ENCODE measurements around the gene NRG3.
"Not testable (repeated sequence)": the region's sequence is repeated elsewhere in the genome, so short reads cannot be mapped to it uniquely, and the experiment has no call there.

NRG3 gene

GRCh38 chr10:82943142-82943541 lies 1068.1 kb downstream of the NRG3 start:
- Histone ChIP-seq H3K4me3 (ENCODE audit: insufficient read depth, low read depth, low read length, poor library complexity, severe bottlenecking) (no peak overlapping the region), H3K4me1 (ENCODE audit: control insufficient read depth, insufficient read depth, low read length, poor library complexity, severe bottlenecking) (no peaks in the 10 kb centered on the region)
- DNase-seq, result no peak

GRCh38 chr10:82949816-82950575 lies 1075.0 kb downstream of the NRG3 start:
- H3K36me3 ChIP-seq (ENCODE audit: control insufficient read depth, insufficient read depth, low read length), result no peaks in the 10 kb centered on the region
- H3K27me3 ChIP-seq (replicated peaks; ENCODE audit: control insufficient read depth, insufficient read depth, low read length, poor library complexity, severe bottlenecking), result no peaks in the 10 kb centered on the region
- DNase-seq, result no peak
- H3K4me1 ChIP-seq (ENCODE audit: control insufficient read depth, insufficient read depth, low read length, poor library complexity, severe bottlenecking), result no peaks in the 10 kb centered on the region
- H3K27ac ChIP-seq (ENCODE audit: insufficient read depth, low read length, poor library complexity, severe bottlenecking), result no peak overlapping the region
- no peak overlapping the region for H3K4me3 ChIP-seq (ENCODE audit: insufficient read depth, low read depth, low read length, poor library complexity, severe bottlenecking)
- H3K9me3 ChIP-seq (ENCODE audit: control insufficient read depth, low read length), result peaks cover 3% of the 10 kb centered on the region

More at GRCh38 chr10:82943142-82943541, 1068.1 kb downstream of the NRG3 start:
- Histone ChIP-seq H3K36me3 (ENCODE audit: control insufficient read depth, insufficient read depth, low read length) (no peaks in the 10 kb centered on the region), H3K9me3 (ENCODE audit: control insufficient read depth, low read length) (peaks cover 3% of the 10 kb centered on the region), H3K27ac (ENCODE audit: insufficient read depth, low read length, poor library complexity, severe bottlenecking) (no peak overlapping the region), H3K27me3 (replicated peaks; ENCODE audit: control insufficient read depth, insufficient read depth, low read length, poor library complexity, severe bottlenecking) (no peaks in the 10 kb centered on the region)

DNA sequence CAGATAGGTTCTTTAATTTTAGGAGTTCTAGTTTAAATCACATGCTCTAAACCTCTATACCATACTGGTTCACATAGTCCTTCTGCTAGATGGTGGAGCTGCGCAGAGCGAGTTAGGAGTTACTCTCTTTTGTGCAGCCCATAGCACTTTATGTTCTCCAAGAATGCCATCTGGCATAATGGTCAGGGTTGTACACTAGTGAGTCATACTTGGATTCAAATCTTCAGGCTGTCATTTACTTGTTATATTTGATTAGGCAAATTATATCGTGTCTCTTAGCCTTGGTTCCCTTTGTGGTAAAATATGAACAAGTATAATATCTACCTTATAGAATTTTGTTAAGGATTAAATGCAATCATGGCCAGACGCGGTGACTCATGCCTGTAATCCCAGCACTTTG lies 1078.3 kb downstream of the NRG3 start:
- no peaks in the 10 kb centered on the region for H3K27me3 ChIP-seq (replicated peaks; ENCODE audit: control insufficient read depth, insufficient read depth, low read length, poor library complexity, severe bottlenecking)
- no peaks in the 10 kb centered on the region for H3K9me3 ChIP-seq (ENCODE audit: control insufficient read depth, low read length)
- H3K4me3 ChIP-seq (ENCODE audit: insufficient read depth, low read depth, low read length, poor library complexity, severe bottlenecking), result no peak overlapping the region
- H3K27ac ChIP-seq (ENCODE audit: insufficient read depth, low read length, poor library complexity, severe bottlenecking), result no peak overlapping the region
- H3K36me3 ChIP-seq (ENCODE audit: control insufficient read depth, insufficient read depth, low read length), result no peaks in the 10 kb centered on the region
- no peak for DNase-seq
- no peaks in the 10 kb centered on the region for H3K4me1 ChIP-seq (ENCODE audit: control insufficient read depth, insufficient read depth, low read length, poor library complexity, severe bottlenecking)

GRCh38 chr10:82953909-82954308 lies 1078.9 kb downstream of the NRG3 start:
- H3K4me1 ChIP-seq (ENCODE audit: control insufficient read depth, insufficient read depth, low read length, poor library complexity, severe bottlenecking), result no peaks in the 10 kb centered on the region
- no peaks in the 10 kb centered on the region for H3K36me3 ChIP-seq (ENCODE audit: control insufficient read depth, insufficient read depth, low read length)
- no peaks in the 10 kb centered on the region for H3K9me3 ChIP-seq (ENCODE audit: control insufficient read depth, low read length)
- no peak for DNase-seq
- no peak overlapping the region for H3K27ac ChIP-seq (ENCODE audit: insufficient read depth, low read length, poor library complexity, severe bottlenecking)
- H3K27me3 ChIP-seq (replicated peaks; ENCODE audit: control insufficient read depth, insufficient read depth, low read length, poor library complexity, severe bottlenecking), result no peaks in the 10 kb centered on the region
- H3K4me3 ChIP-seq (ENCODE audit: insufficient read depth, low read depth, low read length, poor library complexity, severe bottlenecking), result no peak overlapping the region

GRCh38 chr10:82960421-82961060 lies 1085.5 kb downstream of the NRG3 start:
- DNase-seq; H3K4me1 ChIP-seq (ENCODE audit: control insufficient read depth, insufficient read depth, low read length, poor library complexity, severe bottlenecking); H3K9me3 ChIP-seq (ENCODE audit: control insufficient read depth, low read length); H3K4me3 ChIP-seq (ENCODE audit: insufficient read depth, low read depth, low read length, poor library complexity, severe bottlenecking); H3K27me3 ChIP-seq (replicated peaks; ENCODE audit: control insufficient read depth, insufficient read depth, low read length, poor library complexity, severe bottlenecking); H3K36me3 ChIP-seq (ENCODE audit: control insufficient read depth, insufficient read depth, low read length); H3K27ac ChIP-seq (ENCODE audit: insufficient read depth, low read length, poor library complexity, severe bottlenecking): not testable (repeated sequence)

DNA sequence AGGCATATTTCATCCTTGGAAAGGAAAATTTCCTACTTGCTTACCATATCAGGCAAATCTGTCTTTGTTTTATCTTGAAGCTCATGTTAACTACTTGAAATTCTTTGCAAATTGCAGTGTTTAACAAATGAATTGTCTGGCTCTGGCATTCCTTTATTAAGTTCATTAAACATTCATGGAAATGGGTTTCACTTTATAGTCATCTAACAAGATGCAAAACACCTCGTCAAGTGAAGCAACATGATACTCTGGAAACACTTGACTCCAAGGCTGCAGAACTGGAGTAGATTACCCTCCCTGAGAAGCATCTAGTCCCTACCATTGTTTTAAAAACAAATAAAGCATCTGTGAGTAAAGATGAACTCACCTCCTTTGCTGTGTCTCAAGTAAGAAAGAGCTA lies 1086.9 kb downstream of the NRG3 start:
- DNase-seq, result no peak
- no peaks in the 10 kb centered on the region for H3K27me3 ChIP-seq (replicated peaks; ENCODE audit: control insufficient read depth, insufficient read depth, low read length, poor library complexity, severe bottlenecking)
- no peaks in the 10 kb centered on the region for H3K36me3 ChIP-seq (ENCODE audit: control insufficient read depth, insufficient read depth, low read length)
- H3K4me3 ChIP-seq (ENCODE audit: insufficient read depth, low read depth, low read length, poor library complexity, severe bottlenecking), result no peak overlapping the region
- no peaks in the 10 kb centered on the region for H3K4me1 ChIP-seq (ENCODE audit: control insufficient read depth, insufficient read depth, low read length, poor library complexity, severe bottlenecking)
- H3K9me3 ChIP-seq (ENCODE audit: control insufficient read depth, low read length), result no peaks in the 10 kb centered on the region
- H3K27ac ChIP-seq (ENCODE audit: insufficient read depth, low read length, poor library complexity, severe bottlenecking), result no peak overlapping the region

DNA sequence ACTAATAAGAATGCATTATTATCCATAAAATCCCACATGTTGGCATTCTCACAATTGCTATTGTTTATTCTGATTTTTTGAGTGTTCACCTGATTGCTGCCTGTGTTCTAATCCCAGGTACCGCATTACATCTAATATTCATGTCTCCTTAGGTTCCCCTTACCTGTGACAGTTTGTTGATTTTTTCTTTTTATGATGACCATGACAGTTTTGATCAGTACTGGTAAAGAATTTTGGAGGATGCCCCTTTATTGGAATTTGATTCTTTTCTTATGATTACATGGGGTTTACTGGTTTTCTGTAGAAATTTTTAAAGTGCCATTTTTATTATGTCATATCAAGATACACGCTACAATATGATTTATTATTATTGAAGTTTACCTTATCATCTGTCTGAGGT lies 1091.1 kb downstream of the NRG3 start:
- Histone ChIP-seq H3K4me1 (ENCODE audit: control insufficient read depth, insufficient read depth, low read length, poor library complexity, severe bottlenecking) (no peaks in the 10 kb centered on the region), H3K4me3 (ENCODE audit: insufficient read depth, low read depth, low read length, poor library complexity, severe bottlenecking) (no peak overlapping the region), H3K27ac (ENCODE audit: insufficient read depth, low read length, poor library complexity, severe bottlenecking) (no peak overlapping the region), H3K9me3 (ENCODE audit: control insufficient read depth, low read length) (no peaks in the 10 kb centered on the region), H3K36me3 (ENCODE audit: control insufficient read depth, insufficient read depth, low read length) (no peaks in the 10 kb centered on the region), H3K27me3 (replicated peaks; ENCODE audit: control insufficient read depth, insufficient read depth, low read length, poor library complexity, severe bottlenecking) (no peaks in the 10 kb centered on the region)
- DNase-seq, result no peak

GRCh38 chr10:82968533-82968932 lies 1093.5 kb downstream of the NRG3 start:
- Histone ChIP-seq H3K9me3 (ENCODE audit: control insufficient read depth, low read length) (no peaks in the 10 kb centered on the region), H3K4me1 (ENCODE audit: control insufficient read depth, insufficient read depth, low read length, poor library complexity, severe bottlenecking) (no peaks in the 10 kb centered on the region), H3K36me3 (ENCODE audit: control insufficient read depth, insufficient read depth, low read length) (no peaks in the 10 kb centered on the region), H3K27ac (ENCODE audit: insufficient read depth, low read length, poor library complexity, severe bottlenecking) (no peak overlapping the region), H3K4me3 (ENCODE audit: insufficient read depth, low read depth, low read length, poor library complexity, severe bottlenecking) (no peak overlapping the region), H3K27me3 (replicated peaks; ENCODE audit: control insufficient read depth, insufficient read depth, low read length, poor library complexity, severe bottlenecking) (no peaks in the 10 kb centered on the region)
- no peak for DNase-seq

DNA sequence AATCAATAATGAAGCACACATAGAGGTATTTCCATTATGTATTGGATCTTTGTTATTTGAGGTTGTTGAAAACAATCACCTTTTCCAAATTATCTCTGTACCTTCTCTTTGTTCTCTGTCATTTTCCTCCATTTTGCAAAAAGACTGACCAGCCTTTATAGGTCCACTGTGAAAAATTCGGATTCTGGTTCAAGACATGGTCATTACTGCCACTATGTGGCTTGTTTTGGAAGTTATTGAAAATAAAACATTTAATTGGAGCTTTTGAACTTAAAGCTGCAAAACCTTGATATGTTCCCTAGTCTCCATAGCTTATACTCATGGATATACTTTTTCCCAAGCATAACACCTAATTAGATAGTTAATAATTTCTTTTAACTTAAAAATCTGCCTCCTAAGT lies 1094.4 kb downstream of the NRG3 start:
- H3K27me3 ChIP-seq (replicated peaks; ENCODE audit: control insufficient read depth, insufficient read depth, low read length, poor library complexity, severe bottlenecking), result no peaks in the 10 kb centered on the region
- no peaks in the 10 kb centered on the region for H3K9me3 ChIP-seq (ENCODE audit: control insufficient read depth, low read length)
- no peaks in the 10 kb centered on the region for H3K36me3 ChIP-seq (ENCODE audit: control insufficient read depth, insufficient read depth, low read length)
- H3K4me1 ChIP-seq (ENCODE audit: control insufficient read depth, insufficient read depth, low read length, poor library complexity, severe bottlenecking), result no peaks in the 10 kb centered on the region
- H3K4me3 ChIP-seq (ENCODE audit: insufficient read depth, low read depth, low read length, poor library complexity, severe bottlenecking), result no peak overlapping the region
- no peak for DNase-seq
- no peak overlapping the region for H3K27ac ChIP-seq (ENCODE audit: insufficient read depth, low read length, poor library complexity, severe bottlenecking)

DNA sequence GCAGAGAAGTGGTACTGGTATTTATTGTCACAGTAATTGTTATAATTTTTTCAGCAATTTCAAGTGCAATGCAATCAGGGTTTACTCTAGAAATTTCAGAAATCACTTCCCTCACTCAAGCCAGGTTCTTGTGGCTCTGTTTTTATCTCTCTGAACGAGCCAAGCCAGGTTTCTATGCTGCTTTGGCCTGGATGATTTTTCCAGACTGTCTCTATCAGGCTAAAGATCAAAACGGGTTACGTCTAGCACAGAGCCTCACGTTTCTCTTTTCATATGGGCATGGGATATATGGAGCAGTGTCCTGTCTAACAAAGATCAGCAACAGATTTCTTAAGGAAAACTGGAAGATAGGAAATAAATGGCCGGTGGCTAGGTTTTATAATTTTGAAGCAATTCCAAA lies 1105.3 kb downstream of the NRG3 start:
- Histone ChIP-seq H3K4me3 (ENCODE audit: insufficient read depth, low read depth, low read length, poor library complexity, severe bottlenecking) (no peak overlapping the region), H3K27me3 (replicated peaks; ENCODE audit: control insufficient read depth, insufficient read depth, low read length, poor library complexity, severe bottlenecking) (no peaks in the 10 kb centered on the region), H3K36me3 (ENCODE audit: control insufficient read depth, insufficient read depth, low read length) (no peaks in the 10 kb centered on the region), H3K4me1 (ENCODE audit: control insufficient read depth, insufficient read depth, low read length, poor library complexity, severe bottlenecking) (no peaks in the 10 kb centered on the region), H3K27ac (ENCODE audit: insufficient read depth, low read length, poor library complexity, severe bottlenecking) (no peak overlapping the region), H3K9me3 (ENCODE audit: control insufficient read depth, low read length) (no peaks in the 10 kb centered on the region)
- DNase-seq, result no peak
